Measurements from ENCODE around the gene SGSM2.

DNA sequence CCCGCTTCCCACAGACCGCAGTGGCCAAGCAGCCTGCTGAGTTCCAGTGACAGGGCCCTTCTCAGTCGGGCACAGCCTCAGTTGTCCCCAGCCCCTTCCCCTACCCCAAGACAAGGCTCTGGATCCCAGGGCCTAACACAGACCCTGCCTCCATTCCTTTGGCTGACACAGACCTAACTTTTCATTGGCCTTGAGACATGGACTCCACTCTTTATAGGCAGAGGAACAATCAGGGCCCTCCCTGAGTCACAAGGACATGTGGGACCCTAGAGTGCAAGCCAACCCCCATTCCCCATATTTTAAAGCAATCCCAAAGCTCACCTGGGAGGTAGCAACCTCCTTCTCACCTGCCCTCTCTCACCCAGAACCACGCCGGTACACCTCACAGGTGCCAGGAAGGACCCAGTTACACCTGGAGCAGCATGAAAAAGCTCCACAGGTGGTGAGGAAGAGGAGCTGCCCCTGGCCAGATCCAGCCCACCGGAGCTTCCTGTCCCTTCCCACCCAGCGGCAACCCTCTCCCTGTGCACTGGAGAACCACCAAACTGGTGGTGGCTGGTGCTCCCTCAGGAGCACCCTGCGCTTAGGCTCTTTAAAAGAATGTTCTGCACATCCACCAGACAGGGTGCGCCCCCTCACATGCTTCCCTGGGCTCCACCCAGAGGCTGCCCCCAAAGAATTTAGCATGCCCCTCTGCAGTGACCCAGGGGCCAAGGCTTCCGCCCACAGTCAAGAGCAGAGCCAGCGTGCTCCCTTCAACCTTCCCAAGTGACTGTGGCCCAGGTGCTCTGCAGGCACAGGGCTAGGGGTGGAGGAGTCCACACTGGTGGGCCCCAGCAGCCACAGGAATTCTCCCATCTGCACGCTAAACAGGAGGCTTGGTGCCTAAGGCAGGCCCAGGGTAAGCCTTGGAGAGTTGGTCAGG is 60.2 kb downstream of the SGSM2 start:
- no peak for TF ChIP-seq TAF1 (IDR thresholded peaks at IDR 0.05; ENCODE audit: borderline replicate concordance, low read depth, low read length)
- TF ChIP-seq POLR2AphosphoS5 (IDR thresholded peaks at IDR 0.05; ENCODE audit: low read depth, low read length), result no peak
- TF ChIP-seq POLR2A (IDR thresholded peaks at IDR 0.05; ENCODE audit: low read depth, low read length), result no peak
